ENCODE measurements around the gene SNTG2.

DNA sequence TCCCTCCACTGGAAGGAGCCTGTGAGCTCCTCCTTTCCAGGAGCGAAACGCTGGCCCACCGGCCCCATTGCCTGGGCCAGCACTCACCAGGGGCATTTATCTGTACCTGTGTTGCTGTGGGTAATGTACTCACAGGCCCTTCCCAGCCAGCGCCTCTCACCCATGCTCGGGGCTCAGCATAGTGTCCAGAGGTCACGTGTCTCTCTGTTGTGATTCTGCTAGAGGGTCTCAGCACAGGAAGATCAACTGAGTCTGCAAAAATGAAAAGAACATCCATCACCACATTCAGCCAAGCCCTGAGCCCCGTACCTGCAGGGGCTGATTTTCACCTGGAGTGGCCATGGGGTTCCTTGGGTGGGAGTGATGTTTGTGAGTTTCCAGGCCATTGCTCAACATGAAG, 359.6 kb downstream of the SNTG2 start:
- TF ChIP-seq CTCF (IDR thresholded peaks at IDR 0.05) = no peak
- TF ChIP-seq POLR2A (IDR thresholded peaks at IDR 0.05) = no peak

All from heart left ventricle (tissue), 13 donors.